CD8-positive, alpha-beta memory T cell (primary cell): ENCODE results near the gene ATP2B3. TPM values are rescaled to one million over a fixed set of nuclear protein-coding genes. Genes with fewer than 3 reads are reported as not detected.
A peak's percentile ranks its signal among the peaks of the same experiment; 100 is the strongest.

Experiments used
- CTCF ChIA-PET: fragments of 350-600 bp; sonication (Branson Sonifier 250); formaldehyde crosslinking; loops from one replicate; lab custom pipeline; 2021; ENCODE audit warnings: antibody characterized with exemption; lab: Charles Lee
- POLR2A ChIA-PET: fragments of 350-600 bp; sonication (Branson Sonifier 250); formaldehyde crosslinking; loops from one replicate; lab custom pipeline; 2021; ENCODE audit warnings: antibody characterized with exemption; lab: Charles Lee
- DNase-seq, 5 donors: peaks; one replicate each; pipeline versions ENCODE4 v3.0.0 to v3.0.0-alpha.2; 2020 to 2022; ENCODE audit warnings: mixed read lengths in 1 of 5
- H3K27ac ChIP-seq: one replicate; pipeline ENCODE4 v1.7.0; 2013; ENCODE audit warnings: low read depth, mild to moderate bottlenecking, low read length, moderate library complexity
- H3K27me3 ChIP-seq: 2 replicates; pipeline ENCODE4 v1.7.0; 2013; ENCODE audit warnings: low read length, mild to moderate bottlenecking; ENCODE audit not compliant: insufficient read depth, poor library complexity, severe bottlenecking
- H3K36me3 ChIP-seq: 2 replicates; pipeline ENCODE4 v1.7.0; 2013; ENCODE audit warnings: mild to moderate bottlenecking, low read length, moderate library complexity; ENCODE audit not compliant: insufficient read depth
- H3K4me1 ChIP-seq: 2 replicates; pipeline ENCODE4 v1.7.0; 2013; ENCODE audit warnings: mild to moderate bottlenecking, low read length, moderate library complexity; ENCODE audit not compliant: insufficient read depth
- H3K4me3 ChIP-seq: 2 replicates; pipeline ENCODE4 v1.7.0; 2013; ENCODE audit warnings: mild to moderate bottlenecking, low read length
- H3K9me3 ChIP-seq: 2 replicates; pipeline ENCODE4 v1.7.0; 2013; ENCODE audit warnings: mild to moderate bottlenecking, low read length
- H3K27ac Mint-ChIP-seq, 8 donors: one replicate each; pipeline ENCODE4 v1.8.0; 2020 to 2021; ENCODE audit warnings: mixed read lengths in 8 of 8, mild to moderate bottlenecking in 6 of 8, inconsistent platforms in 3 of 8, moderate library complexity in 3 of 8
- H3K27me3 Mint-ChIP-seq, 2 donors: one replicate each; pipeline ENCODE4 v1.8.0; 2020 to 2021; ENCODE audit warnings: mixed read lengths in 2 of 2, mild to moderate bottlenecking in 1 of 2, moderate library complexity in 1 of 2
- H3K36me3 Mint-ChIP-seq, 3 donors: one replicate each; pipeline ENCODE4 v1.8.0; 2020 to 2021; ENCODE audit warnings: mixed read lengths in 3 of 3, inconsistent platforms in 1 of 3, mild to moderate bottlenecking in 1 of 3
- H3K4me1 Mint-ChIP-seq, 3 donors: one replicate each; pipeline ENCODE4 v1.8.0; 2020 to 2021; ENCODE audit warnings: mixed read lengths in 3 of 3, inconsistent platforms in 1 of 3, mild to moderate bottlenecking in 1 of 3
- H3K4me3 Mint-ChIP-seq, 7 donors: one replicate each; pipeline ENCODE4 v1.8.0; 2020 to 2021; ENCODE audit warnings: mixed read lengths in 7 of 7, mild to moderate bottlenecking in 6 of 7, moderate library complexity in 4 of 7, inconsistent platforms in 2 of 7
- H3K9me3 Mint-ChIP-seq, 5 donors: one replicate each; pipeline ENCODE4 v1.8.0; 2020 to 2022; ENCODE audit warnings: mixed read lengths in 5 of 5, mild to moderate bottlenecking in 3 of 5, moderate library complexity in 2 of 5, inconsistent platforms in 1 of 5
- polyA plus RNA-seq: library from polyadenylated mRNA; unstranded; fragments of 300-500 nt; fragmentation: Illumina TruSeq; gene quantifications from one replicate; pipeline ENCODE4 v1.2.3, GENCODE V29; 2021
- total RNA-seq, 2 experiments: library from RNA; stranded (reverse); gene quantifications; one replicate each; pipeline ENCODE4 v1.2.3, GENCODE V29; 2021

ATP2B3 gene
- total and polyA plus RNA-seq, 3 experiments from 2014 or later, result not detected

- Histone ChIP-seq H3K4me1 (no peaks in the 10 kb centered on the region), H3K9me3 (no peaks in the 10 kb centered on the region), H3K4me3 (no peak overlapping the region), H3K27ac (no peak overlapping the region), H3K27me3 (no peaks in the 10 kb centered on the region), H3K36me3 (no peaks in the 10 kb centered on the region)
- H3K9me3 Mint-ChIP-seq, result no peaks in the 10 kb centered on the region
- DNase-seq, result no peak
- peaks cover 0 to 7% (median 0%) of the 10 kb centered on the region in 3 donors for H3K4me1 Mint-ChIP-seq
- H3K27ac Mint-ChIP-seq, result no peak overlapping the region
- peaks cover 14% of the 10 kb centered on the region in 2 donors for H3K27me3 Mint-ChIP-seq
- CTCF ChIA-PET, result no interaction called here
- POLR2A ChIA-PET, result no interaction called here
- no peaks in the 10 kb centered on the region for H3K36me3 Mint-ChIP-seq
- H3K4me3 Mint-ChIP-seq, result no peak overlapping the region
Observed at GRCh38 chrX:153523269-153523668, 5.8 kb downstream of the ATP2B3 start.

- CTCF ChIA-PET, result no interaction called here
- Mint-ChIP-seq H3K9me3 (no peaks in the 10 kb centered on the region), H3K4me1 (no peaks in the 10 kb centered on the region), H3K27ac (no peak overlapping the region), H3K4me3 (no peak overlapping the region), H3K27me3 (peaks cover 10 to 18% of the 10 kb centered on the region in 2 donors), H3K36me3 (no peaks in the 10 kb centered on the region)
- DNase-seq, result no peak
- POLR2A ChIA-PET, result no interaction called here
- H3K27ac ChIP-seq, result no peak overlapping the region
- no peaks in the 10 kb centered on the region for H3K36me3 ChIP-seq
- H3K27me3 ChIP-seq, result no peaks in the 10 kb centered on the region
- no peaks in the 10 kb centered on the region for H3K4me1 ChIP-seq
- H3K4me3 ChIP-seq, result no peak overlapping the region
- H3K9me3 ChIP-seq, result no peaks in the 10 kb centered on the region
Observed at GRCh38 chrX:153524234-153524633, 6.8 kb downstream of the ATP2B3 start.

- Mint-ChIP-seq H3K4me3 (no peak overlapping the region), H3K36me3 (no peaks in the 10 kb centered on the region), H3K27ac (no peak overlapping the region), H3K9me3 (no peaks in the 10 kb centered on the region), H3K27me3 (peaks cover 5 to 20% of the 10 kb centered on the region in 2 donors), H3K4me1 (no peaks in the 10 kb centered on the region)
- Histone ChIP-seq H3K4me1 (no peaks in the 10 kb centered on the region), H3K9me3 (no peaks in the 10 kb centered on the region), H3K27me3 (no peaks in the 10 kb centered on the region), H3K4me3 (no peak overlapping the region), H3K36me3 (no peaks in the 10 kb centered on the region), H3K27ac (no peak overlapping the region)
- ChIA-PET CTCF (no interaction called here), POLR2A (no interaction called here)
- DNase-seq, result no peak
Observed at GRCh38 chrX:153525451-153525850, 8.0 kb downstream of the ATP2B3 start.

- Histone ChIP-seq H3K4me3 (no peak overlapping the region), H3K27ac (no peak overlapping the region), H3K9me3 (no peaks in the 10 kb centered on the region), H3K4me1 (no peaks in the 10 kb centered on the region), H3K27me3 (no peaks in the 10 kb centered on the region), H3K36me3 (no peaks in the 10 kb centered on the region)
- peaks cover 4 to 20% of the 10 kb centered on the region in 2 donors for H3K27me3 Mint-ChIP-seq
- POLR2A ChIA-PET, result no interaction called here
- no peaks in the 10 kb centered on the region for H3K36me3 Mint-ChIP-seq
- H3K27ac Mint-ChIP-seq, result no peak overlapping the region
- no peaks in the 10 kb centered on the region for H3K4me1 Mint-ChIP-seq
- CTCF ChIA-PET, result no interaction called here
- H3K4me3 Mint-ChIP-seq, result peak overlapping the region in 1 of 7 donors; percentile 70
- DNase-seq, result no peak
- H3K9me3 Mint-ChIP-seq, result no peaks in the 10 kb centered on the region
Observed at GRCh38 chrX:153526042-153526441, 8.6 kb downstream of the ATP2B3 start.

GRCh38 chrX:153526801-153527200 is 9.4 kb downstream of the ATP2B3 start:
- Mint-ChIP-seq H3K36me3 (no peaks in the 10 kb centered on the region), H3K4me3 (no peak overlapping the region), H3K27me3 (peaks cover 4 to 19% of the 10 kb centered on the region in 2 donors), H3K27ac (no peak overlapping the region), H3K4me1 (no peaks in the 10 kb centered on the region), H3K9me3 (no peaks in the 10 kb centered on the region)
- Histone ChIP-seq H3K9me3 (no peaks in the 10 kb centered on the region), H3K27me3 (no peaks in the 10 kb centered on the region), H3K4me1 (no peaks in the 10 kb centered on the region), H3K36me3 (no peaks in the 10 kb centered on the region), H3K4me3 (no peak overlapping the region), H3K27ac (no peak overlapping the region)
- POLR2A ChIA-PET, result no interaction called here
- DNase-seq, result no peak
- CTCF ChIA-PET, result interaction anchor here (1.3 to 1.7 kb wide), 2 partner anchors 10 to 12 kb away, joined by 4 to 6 read pairs; no protein-coding TSS in a partner anchor

GRCh38 chrX:153527208-153527607 is 9.8 kb downstream of the ATP2B3 start:
- H3K4me3 Mint-ChIP-seq, result no peak overlapping the region
- Histone ChIP-seq H3K36me3 (no peaks in the 10 kb centered on the region), H3K27me3 (no peaks in the 10 kb centered on the region), H3K4me3 (no peak overlapping the region), H3K27ac (no peak overlapping the region), H3K9me3 (no peaks in the 10 kb centered on the region), H3K4me1 (no peaks in the 10 kb centered on the region)
- no peaks in the 10 kb centered on the region for H3K9me3 Mint-ChIP-seq
- no peaks in the 10 kb centered on the region for H3K36me3 Mint-ChIP-seq
- POLR2A ChIA-PET, result no interaction called here
- no peak for DNase-seq
- no peaks in the 10 kb centered on the region for H3K4me1 Mint-ChIP-seq
- CTCF ChIA-PET, result interaction anchor here (1.3 to 1.7 kb wide), 2 partner anchors 11 to 12 kb away, joined by 4 to 6 read pairs; no protein-coding TSS in a partner anchor
- no peak overlapping the region for H3K27ac Mint-ChIP-seq
- H3K27me3 Mint-ChIP-seq, result peaks cover 4 to 16% of the 10 kb centered on the region in 2 donors

GRCh38 chrX:153530411-153531129 is 13.1 kb downstream of the ATP2B3 start:
- no peak for DNase-seq
- H3K4me1 Mint-ChIP-seq, result no peaks in the 10 kb centered on the region
- ChIA-PET POLR2A (no interaction called here), CTCF (interaction anchor here (1.1 kb wide), 1 partner anchor 589 kb away, joined by 4 read pairs; no protein-coding TSS in a partner anchor)
- Histone ChIP-seq H3K4me3 (no peak overlapping the region), H3K27ac (no peak overlapping the region), H3K4me1 (no peaks in the 10 kb centered on the region), H3K36me3 (no peaks in the 10 kb centered on the region), H3K27me3 (no peaks in the 10 kb centered on the region), H3K9me3 (no peaks in the 10 kb centered on the region)
- H3K4me3 Mint-ChIP-seq, result no peak overlapping the region
- no peaks in the 10 kb centered on the region for H3K9me3 Mint-ChIP-seq
- H3K27me3 Mint-ChIP-seq, result peaks cover 4 to 13% of the 10 kb centered on the region in 2 donors
- no peaks in the 10 kb centered on the region for H3K36me3 Mint-ChIP-seq
- no peak overlapping the region for H3K27ac Mint-ChIP-seq

- no peak for DNase-seq
- H3K27ac Mint-ChIP-seq, result peak overlapping the region in 1 of 8 donors; percentile 32
- no peaks in the 10 kb centered on the region for H3K9me3 ChIP-seq
- H3K4me1 ChIP-seq, result no peaks in the 10 kb centered on the region
- H3K36me3 ChIP-seq, result no peaks in the 10 kb centered on the region
- H3K27me3 Mint-ChIP-seq, result peaks cover 0 to 12% of the 10 kb centered on the region in 2 donors
- no peaks in the 10 kb centered on the region for H3K27me3 ChIP-seq
- H3K27ac ChIP-seq, result no peak overlapping the region
- H3K9me3 Mint-ChIP-seq, result no peaks in the 10 kb centered on the region
- ChIA-PET CTCF (no interaction called here), POLR2A (no interaction called here)
- no peak overlapping the region for H3K4me3 Mint-ChIP-seq
- H3K4me3 ChIP-seq, result no peak overlapping the region
- H3K4me1 Mint-ChIP-seq, result no peaks in the 10 kb centered on the region
- no peaks in the 10 kb centered on the region for H3K36me3 Mint-ChIP-seq
Observed at GRCh38 chrX:153533091-153533490, 15.6 kb downstream of the ATP2B3 start.
